ENCODE data around the gene NUP93. TPM values are rescaled to one million over a fixed set of nuclear protein-coding genes. Genes with fewer than 3 reads are reported as not detected.

The NUP93 gene
- total and polyA plus RNA-seq, 2 of the 8 experiments (the other 6 are each of a cell fraction or from before 2014, with no cell fraction given), result 147 to 201 TPM

GRCh38 chr16:56894331-56894917, 164.5 kb downstream of the NUP93 start (continued):
- TF ChIP-seq CHD7 (IDR thresholded peaks at IDR 0.05; ENCODE audit: insufficient replicate concordance, low read length) (no peak), JUND (IDR thresholded peaks at IDR 0.05; ENCODE audit: low read length) (no peak)

All from H1 (cell line).